Heart left ventricle (tissue), 16 donors: Measurements from ENCODE around the gene CDH13. TPM values are rescaled to one million over a fixed set of nuclear protein-coding genes. Genes with fewer than 3 reads are reported as not detected.

Experiments
- ATAC-seq, 4 donors: fragments of 200-7000 bp; cut with Tn5 transposase; one replicate each; pipeline ENCODE4 v1.9.1; 2020 to 2022; ENCODE audit warnings: moderate library complexity in 4 of 4, mild to moderate bottlenecking in 3 of 4, moderate number of reproducible peaks in 1 of 4
- DNase-seq, 5 donors: peaks; one replicate each; pipeline ENCODE4 v3.0.0-alpha.2; 2020
- H3K27ac ChIP-seq, 12 donors: fragments of 200-600 bp; sonication (generic) in 4 of 12; one replicate each; pipeline versions ENCODE4 v1.5.0 to v1.8.0; 2016 to 2022; ENCODE audit warnings: mild to moderate bottlenecking in 2 of 12
- H3K27me3 ChIP-seq, 9 donors: fragments of 200-600 bp; sonication (generic) in 2 of 9; one replicate each; pipeline versions ENCODE4 v1.5.1 to v1.8.0; 2016 to 2022; ENCODE audit warnings: mild to moderate bottlenecking in 3 of 9
- H3K36me3 ChIP-seq, 9 donors: fragments of 200-600 bp; sonication (generic) in 2 of 9; one replicate each; pipeline versions ENCODE4 v1.5.0 to v1.8.0; 2018 to 2022; ENCODE audit warnings: mild to moderate bottlenecking in 2 of 9
- H3K4me1 ChIP-seq, 12 donors: fragments of 200-600 bp; sonication (generic) in 4 of 12; one replicate each; pipeline versions ENCODE4 v1.5.0 to v1.8.0; 2016 to 2022; ENCODE audit warnings: mild to moderate bottlenecking in 3 of 12
- H3K4me3 ChIP-seq, 12 donors: fragments of 200-600 bp; sonication (generic) in 4 of 12; one replicate each; pipeline versions ENCODE4 v1.5.0 to v1.8.0; 2017 to 2022; ENCODE audit warnings: mild to moderate bottlenecking in 9 of 12, moderate library complexity in 4 of 12
- H3K9me3 ChIP-seq, 12 donors: fragments of 200-600 bp; sonication (generic) in 4 of 12; one replicate each; pipeline versions ENCODE4 v1.5.0 to v1.8.0; 2016 to 2022; ENCODE audit warnings: mild to moderate bottlenecking in 1 of 12
- POLR2A ChIP-seq, 2 donors: fragments of 450-650 bp; IDR thresholded peaks; one replicate each; pipeline ENCODE4 v1.6.1; 2017; ENCODE audit warnings: antibody characterized with exemption in 2 of 2, mild to moderate bottlenecking in 2 of 2, moderate library complexity in 2 of 2
- WGBS, 4 donors: extraction: QIAGEN DNeasy Blood & Tissue Kit in 2 of 4; methylation state at CpG; one replicate each; pipeline versions ENCODE4 v1.1.5 to v1.1.7; 2013 to 2018; 5-methylcytosine and 5-hydroxymethylcytosine counted together
- intact Hi-C, 10 donors: fragments of 100-400 bp; cut with DNase I; formaldehyde crosslinking; loops; one replicate each; pipeline versions ENCODE4 v1.11.1 to v1.14.2; 2022
- polyA plus RNA-seq, 2 donors: library from polyadenylated mRNA; stranded (reverse); fragments of 200-250 nt; gene quantifications; one replicate each; pipeline ENCODE4 v1.2.3, GENCODE V29; 2013
- total RNA-seq, 9 donors: library from RNA; depleted of rRNA in 2 of 9; stranded (reverse); fragments of >200 nt in 2 of 9; fragmentation: NEBNext Ultra II Directional in 3 of 9; extraction: Animal tissue kit (Norgen Biotek cat#: 25700) in 3 of 9; gene quantifications; one replicate each; pipeline versions ENCODE4 v1.1.0 to v1.2.4, GENCODE V29; 2016 to 2023
- TF ChIP-seq, protein P1 (sequence below), 12 donors: fragments of 200-600 bp; sonication (generic) in 4 of 12; IDR thresholded peaks; one replicate each; pipeline versions ENCODE4 v1.5.0 to v1.8.0; 2018 to 2022; ENCODE audit warnings: antibody characterized with exemption in 12 of 12, mild to moderate bottlenecking in 5 of 12
- donor health status: ischemic (EF 13 %, LVEDD 7.1; RV severe dilation, severe dysfunction).
- donor health status: healthy with polysubstance abuse.
- donor health status: DM: no; HTN: yes; CAD: no.
- donor health status: DM: no; HTN: no; CAD: no.
- donor health status: ischemic (EF 25% LVEDD 6.9; RV normal size, moderate dysfunction).
- donor health status: ischemic (EF 25% LVEDD 5.7; RV mildly dilated, moderate dysfunction).
- donor health status: healthy.
- donor health status: DM: yes; HTN: yes; CAD: no.
- donor health status: ischemic (EF 35%, LVEDD 5.7; RV mildly dilated, moderate dysfunction).
- donor health status: nonischemic (EF 11% LVEDD 7.7; RV severe dilation, severe dysfunction).
- donor health status: DM: yes; HTN: yes; CAD: no.
- donor health status: PGD.
- donor health status: ischemic (EF 29% LVEDD 5.4; RV normal size, mild dysfunction).
- donor health status: nonischemic (EF 23%, LVEDD 6.1; RV moderate dilation, normal function).

Gene CDH13
- total and polyA plus RNA-seq, 11 donors = 15.0 to 172 (median 137) TPM

DNA sequence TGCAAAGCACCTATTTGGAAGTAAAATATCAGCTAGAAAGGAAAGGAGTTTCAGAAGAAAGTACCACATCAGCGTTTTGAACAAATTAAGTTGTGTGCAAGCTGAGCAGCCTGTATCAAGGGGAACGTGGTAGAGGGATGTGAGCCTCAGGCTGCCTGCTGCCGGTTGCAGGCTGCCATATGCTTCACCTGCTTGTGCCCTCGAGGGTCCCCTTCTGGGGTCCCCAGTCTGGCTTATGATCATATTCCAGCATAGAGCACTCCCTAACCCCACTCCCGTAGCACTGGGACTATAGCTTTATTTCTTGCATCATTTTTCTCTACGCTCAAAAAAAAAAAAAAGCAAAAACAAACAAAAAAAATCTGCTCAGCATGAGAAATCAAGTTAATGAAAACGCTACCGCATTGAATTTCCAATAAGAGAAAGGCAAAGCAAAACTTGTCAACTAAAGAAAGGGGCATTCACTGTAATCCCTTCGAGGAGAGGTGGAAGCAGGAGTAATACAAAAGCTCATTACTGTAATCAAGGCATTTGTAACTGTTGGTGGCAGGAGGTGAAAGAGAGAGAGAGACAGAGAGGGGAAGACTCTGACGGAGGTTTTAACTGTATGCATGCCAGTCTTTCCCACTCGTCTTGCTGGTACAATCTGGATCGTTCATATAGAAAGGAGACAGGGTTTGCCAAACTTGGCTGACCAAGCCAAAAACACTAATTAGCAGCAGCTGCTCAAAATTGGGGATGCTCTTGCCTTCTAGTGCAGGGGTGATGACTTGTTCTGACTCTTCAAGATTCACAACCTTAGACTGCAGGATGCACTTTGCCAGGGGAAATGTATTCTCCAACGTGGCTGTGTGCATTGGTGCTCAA lies 922.8 kb downstream of the CDH13 start:
- DNase-seq (no peak), ATAC-seq (no peak)
- H3K4me3 ChIP-seq = no peak overlapping the region
- TF ChIP-seq POLR2A (IDR thresholded peaks at IDR 0.05) = no peak
- TF ChIP-seq, protein P1, sequence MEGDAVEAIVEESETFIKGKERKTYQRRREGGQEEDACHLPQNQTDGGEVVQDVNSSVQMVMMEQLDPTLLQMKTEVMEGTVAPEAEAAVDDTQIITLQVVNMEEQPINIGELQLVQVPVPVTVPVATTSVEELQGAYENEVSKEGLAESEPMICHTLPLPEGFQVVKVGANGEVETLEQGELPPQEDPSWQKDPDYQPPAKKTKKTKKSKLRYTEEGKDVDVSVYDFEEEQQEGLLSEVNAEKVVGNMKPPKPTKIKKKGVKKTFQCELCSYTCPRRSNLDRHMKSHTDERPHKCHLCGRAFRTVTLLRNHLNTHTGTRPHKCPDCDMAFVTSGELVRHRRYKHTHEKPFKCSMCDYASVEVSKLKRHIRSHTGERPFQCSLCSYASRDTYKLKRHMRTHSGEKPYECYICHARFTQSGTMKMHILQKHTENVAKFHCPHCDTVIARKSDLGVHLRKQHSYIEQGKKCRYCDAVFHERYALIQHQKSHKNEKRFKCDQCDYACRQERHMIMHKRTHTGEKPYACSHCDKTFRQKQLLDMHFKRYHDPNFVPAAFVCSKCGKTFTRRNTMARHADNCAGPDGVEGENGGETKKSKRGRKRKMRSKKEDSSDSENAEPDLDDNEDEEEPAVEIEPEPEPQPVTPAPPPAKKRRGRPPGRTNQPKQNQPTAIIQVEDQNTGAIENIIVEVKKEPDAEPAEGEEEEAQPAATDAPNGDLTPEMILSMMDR (IDR thresholded peaks at IDR 0.05) = no peak
- peaks cover 0 to 6% (median 0%) of the 10 kb centered on the region in 12 donors for H3K4me1 ChIP-seq
- 69 to 79% (median 73%) methylated on average over 13 of the region's 13 CpGs for WGBS, 4 donors
- no peak overlapping the region for H3K27ac ChIP-seq
- no peaks in the 10 kb centered on the region for H3K27me3 ChIP-seq
- no peaks in the 10 kb centered on the region for H3K9me3 ChIP-seq
- H3K36me3 ChIP-seq = no peaks in the 10 kb centered on the region
- intact Hi-C loops = no loop called here

DNA sequence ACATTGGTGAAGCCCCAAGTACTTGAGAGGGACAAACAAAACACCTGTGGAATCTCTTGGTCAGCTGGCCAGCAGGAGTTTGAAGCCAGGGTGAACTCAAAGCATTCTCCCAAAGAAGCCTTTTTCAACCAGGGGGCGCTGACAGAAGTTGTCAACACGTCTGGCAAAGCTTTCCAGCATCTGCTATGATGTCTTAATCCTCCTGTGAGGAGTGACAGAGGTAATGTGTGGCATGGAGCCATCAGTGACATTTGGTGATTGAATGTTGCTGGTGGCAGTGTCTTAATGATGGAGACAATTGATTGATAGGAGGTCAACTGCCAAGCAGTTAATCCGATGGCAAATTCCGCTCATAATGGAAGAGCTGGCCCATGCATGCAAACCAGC lies 923.4 kb downstream of the CDH13 start:
- Histone ChIP-seq H3K9me3 (no peaks in the 10 kb centered on the region), H3K27ac (no peak overlapping the region), H3K36me3 (no peaks in the 10 kb centered on the region), H3K27me3 (no peaks in the 10 kb centered on the region), H3K4me3 (no peak overlapping the region), H3K4me1 (peaks cover 0 to 7% (median 0%) of the 10 kb centered on the region in 12 donors)
- ATAC-seq (no peak), DNase-seq (no peak)
- TF ChIP-seq, protein P1 (IDR thresholded peaks at IDR 0.05) = no peak
- no peak for TF ChIP-seq POLR2A (IDR thresholded peaks at IDR 0.05)
- intact Hi-C loops = no loop called here
- 57 to 76% (median 70%) methylated on average over 4 of the region's 4 CpGs for WGBS, 4 donors

DNA sequence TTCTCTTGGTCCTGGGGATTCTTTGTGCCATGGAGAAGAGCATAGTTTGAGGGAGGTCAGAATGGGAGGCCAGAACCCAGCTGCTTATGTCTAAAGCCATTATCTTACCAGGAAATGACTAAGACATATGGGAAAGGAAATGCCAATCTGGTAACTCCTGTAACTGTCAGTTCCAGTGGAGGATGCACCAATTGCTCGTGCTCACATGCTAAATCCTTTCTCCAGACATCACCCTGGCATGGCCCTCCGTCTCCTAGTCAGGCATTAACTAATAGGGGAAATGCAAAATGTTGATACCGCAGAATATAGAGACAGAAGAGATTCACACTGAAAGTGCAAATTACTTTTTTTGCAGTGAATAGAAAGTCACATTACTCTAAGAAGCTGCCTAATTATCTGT lies 925.5 kb downstream of the CDH13 start:
- no peak for ATAC-seq
- no peaks in the 10 kb centered on the region for H3K27me3 ChIP-seq
- no peaks in the 10 kb centered on the region for H3K36me3 ChIP-seq
- TF ChIP-seq POLR2A (IDR thresholded peaks at IDR 0.05) = no peak
- TF ChIP-seq, protein P1 (IDR thresholded peaks at IDR 0.05) = no peak
- H3K4me3 ChIP-seq = no peak overlapping the region
- 59 to 74% (median 65%) methylated on average over 3 of the region's 3 CpGs for WGBS, 4 donors
- intact Hi-C loops = no loop called here
- no peak overlapping the region for H3K27ac ChIP-seq
- H3K9me3 ChIP-seq = no peaks in the 10 kb centered on the region
- H3K4me1 ChIP-seq = peaks cover 0 to 7% (median 0%) of the 10 kb centered on the region in 12 donors
- DNase-seq = no peak

DNA sequence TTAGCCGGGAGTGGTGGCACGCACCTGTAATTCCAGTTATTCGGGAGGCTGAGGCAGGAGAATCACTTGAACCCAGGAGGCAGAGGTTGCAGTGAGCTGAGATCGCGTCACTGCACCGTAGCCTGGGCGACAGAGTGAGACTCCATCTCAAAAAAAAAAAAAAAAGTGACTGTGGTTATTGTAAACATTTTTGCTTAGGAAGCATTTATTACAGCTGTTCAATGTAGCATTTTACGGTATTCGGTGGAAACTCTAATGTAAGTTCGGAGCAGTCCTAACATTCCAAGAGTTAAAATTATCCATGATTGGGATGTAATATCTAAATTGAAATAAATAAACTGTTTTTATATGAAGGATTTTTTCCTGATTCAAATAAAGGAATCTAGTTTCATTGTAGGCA lies 926.2 kb downstream of the CDH13 start:
- no peak for ATAC-seq
- H3K4me3 ChIP-seq = no peak overlapping the region
- no peaks in the 10 kb centered on the region for H3K36me3 ChIP-seq
- H3K9me3 ChIP-seq = no peaks in the 10 kb centered on the region
- TF ChIP-seq, protein P1 (IDR thresholded peaks at IDR 0.05) = no peak
- no peaks in the 10 kb centered on the region for H3K27me3 ChIP-seq
- H3K4me1 ChIP-seq = peaks cover 0 to 7% (median 0%) of the 10 kb centered on the region in 12 donors
- intact Hi-C loops = no loop called here
- no peak overlapping the region for H3K27ac ChIP-seq
- no peak for DNase-seq
- 86 to 97% (median 87%) methylated on average over 9 to 10 of the region's 10 CpGs for WGBS, 4 donors
